ENCODE measurements around the gene MAPRE3.

Gene MAPRE3

GRCh38 chr2:26945991-26946750, 24.3 kb upstream of the MAPRE3 start:
- no peaks in the 10 kb centered on the region for H3K36me3 ChIP-seq (replicated peaks; ENCODE audit: low read depth, low read length)
- H3K27me3 ChIP-seq (ENCODE audit: low read depth, low read length) = no peaks in the 10 kb centered on the region
- TF ChIP-seq EZH2phosphoT487 (IDR thresholded peaks at IDR 0.05; ENCODE audit: low read depth) (no peak), CTCF (IDR thresholded peaks at IDR 0.05; ENCODE audit: low read depth, low read length) (no peak)

GRCh38 chr2:26946841-26947784, 23.3 kb upstream of the MAPRE3 start:
- H3K27me3 ChIP-seq (ENCODE audit: low read depth, low read length) = no peaks in the 10 kb centered on the region
- H4K20me1 ChIP-seq (ENCODE audit: insufficient read depth, low read length) = no peaks in the 10 kb centered on the region
- no peaks in the 10 kb centered on the region for H3K9me3 ChIP-seq (ENCODE audit: insufficient read depth, low read length)
- no peak overlapping the region for H3K27ac ChIP-seq (ENCODE audit: low read length)
- no peak overlapping the region for H3K9ac ChIP-seq (ENCODE audit: low read length)
- no peak overlapping the region for H3K4me2 ChIP-seq (ENCODE audit: low read length)
- H3K36me3 ChIP-seq (replicated peaks; ENCODE audit: low read depth, low read length) = no peaks in the 10 kb centered on the region
- H3K4me3 ChIP-seq (ENCODE audit: low read length) = no peak overlapping the region
- no peak overlapping the region for H2AFZ ChIP-seq (ENCODE audit: low read depth, low read length)
- no peak for TF ChIP-seq EZH2phosphoT487 (IDR thresholded peaks at IDR 0.05; ENCODE audit: low read depth)
- TF ChIP-seq CTCF (IDR thresholded peaks at IDR 0.05; ENCODE audit: low read depth, low read length) = no peak
- no peaks in the 10 kb centered on the region for H3K79me2 ChIP-seq (ENCODE audit: low read length)
- no peaks in the 10 kb centered on the region for H3K4me1 ChIP-seq (ENCODE audit: low read length)

More at GRCh38 chr2:26945991-26946750, 24.3 kb upstream of the MAPRE3 start:
- no peak overlapping the region for H3K4me3 ChIP-seq (ENCODE audit: low read length)
- H2AFZ ChIP-seq (ENCODE audit: low read depth, low read length) = no peak overlapping the region
- H3K4me1 ChIP-seq (ENCODE audit: low read length) = no peaks in the 10 kb centered on the region
- no peaks in the 10 kb centered on the region for H4K20me1 ChIP-seq (ENCODE audit: insufficient read depth, low read length)
- no peaks in the 10 kb centered on the region for H3K9me3 ChIP-seq (ENCODE audit: insufficient read depth, low read length)
- H3K9ac ChIP-seq (ENCODE audit: low read length) = no peak overlapping the region
- H3K4me2 ChIP-seq (ENCODE audit: low read length) = no peak overlapping the region
- no peaks in the 10 kb centered on the region for H3K79me2 ChIP-seq (ENCODE audit: low read length)
- no peak overlapping the region for H3K27ac ChIP-seq (ENCODE audit: low read length)

- no peak for TF ChIP-seq CTCF (IDR thresholded peaks at IDR 0.05; ENCODE audit: low read depth, low read length)
- no peak for TF ChIP-seq EZH2phosphoT487 (IDR thresholded peaks at IDR 0.05; ENCODE audit: low read depth)
- H3K4me3 ChIP-seq (ENCODE audit: low read length) = no peak overlapping the region
- H3K4me2 ChIP-seq (ENCODE audit: low read length) = no peak overlapping the region
- no peak overlapping the region for H2AFZ ChIP-seq (ENCODE audit: low read depth, low read length)
- no peaks in the 10 kb centered on the region for H3K4me1 ChIP-seq (ENCODE audit: low read length)
- H3K36me3 ChIP-seq (replicated peaks; ENCODE audit: low read depth, low read length) = no peaks in the 10 kb centered on the region
- no peaks in the 10 kb centered on the region for H3K9me3 ChIP-seq (ENCODE audit: insufficient read depth, low read length)
- H4K20me1 ChIP-seq (ENCODE audit: insufficient read depth, low read length) = no peaks in the 10 kb centered on the region
- no peaks in the 10 kb centered on the region for H3K79me2 ChIP-seq (ENCODE audit: low read length)
- H3K9ac ChIP-seq (ENCODE audit: low read length) = no peak overlapping the region
- H3K27me3 ChIP-seq (ENCODE audit: low read depth, low read length) = peaks cover 3% of the 10 kb centered on the region; the same call in 1 of the 2 replicates
- no peak overlapping the region for H3K27ac ChIP-seq (ENCODE audit: low read length)
These were observed 21.6 kb upstream of the MAPRE3 start for GRCh38 chr2:26948800-26949199.

GRCh38 chr2:26950246-26950645, 20.2 kb upstream of the MAPRE3 start:
- Histone ChIP-seq H2AFZ (ENCODE audit: low read depth, low read length) (no peak overlapping the region), H3K79me2 (ENCODE audit: low read length) (no peaks in the 10 kb centered on the region), H3K9me3 (ENCODE audit: insufficient read depth, low read length) (no peaks in the 10 kb centered on the region), H3K9ac (ENCODE audit: low read length) (no peak overlapping the region), H3K36me3 (replicated peaks; ENCODE audit: low read depth, low read length) (no peaks in the 10 kb centered on the region), H3K27me3 (ENCODE audit: low read depth, low read length) (peaks cover 15% of the 10 kb centered on the region), H3K4me2 (ENCODE audit: low read length) (no peak overlapping the region), H3K27ac (ENCODE audit: low read length) (no peak overlapping the region), H4K20me1 (ENCODE audit: insufficient read depth, low read length) (no peaks in the 10 kb centered on the region), H3K4me1 (ENCODE audit: low read length) (no peaks in the 10 kb centered on the region), H3K4me3 (ENCODE audit: low read length) (no peak overlapping the region)
- TF ChIP-seq CTCF (IDR thresholded peaks at IDR 0.05; ENCODE audit: low read depth, low read length) (no peak), EZH2phosphoT487 (IDR thresholded peaks at IDR 0.05; ENCODE audit: low read depth) (no peak)
